Measurements from ENCODE around the gene ZBTB32.

ZBTB32 gene

DNA sequence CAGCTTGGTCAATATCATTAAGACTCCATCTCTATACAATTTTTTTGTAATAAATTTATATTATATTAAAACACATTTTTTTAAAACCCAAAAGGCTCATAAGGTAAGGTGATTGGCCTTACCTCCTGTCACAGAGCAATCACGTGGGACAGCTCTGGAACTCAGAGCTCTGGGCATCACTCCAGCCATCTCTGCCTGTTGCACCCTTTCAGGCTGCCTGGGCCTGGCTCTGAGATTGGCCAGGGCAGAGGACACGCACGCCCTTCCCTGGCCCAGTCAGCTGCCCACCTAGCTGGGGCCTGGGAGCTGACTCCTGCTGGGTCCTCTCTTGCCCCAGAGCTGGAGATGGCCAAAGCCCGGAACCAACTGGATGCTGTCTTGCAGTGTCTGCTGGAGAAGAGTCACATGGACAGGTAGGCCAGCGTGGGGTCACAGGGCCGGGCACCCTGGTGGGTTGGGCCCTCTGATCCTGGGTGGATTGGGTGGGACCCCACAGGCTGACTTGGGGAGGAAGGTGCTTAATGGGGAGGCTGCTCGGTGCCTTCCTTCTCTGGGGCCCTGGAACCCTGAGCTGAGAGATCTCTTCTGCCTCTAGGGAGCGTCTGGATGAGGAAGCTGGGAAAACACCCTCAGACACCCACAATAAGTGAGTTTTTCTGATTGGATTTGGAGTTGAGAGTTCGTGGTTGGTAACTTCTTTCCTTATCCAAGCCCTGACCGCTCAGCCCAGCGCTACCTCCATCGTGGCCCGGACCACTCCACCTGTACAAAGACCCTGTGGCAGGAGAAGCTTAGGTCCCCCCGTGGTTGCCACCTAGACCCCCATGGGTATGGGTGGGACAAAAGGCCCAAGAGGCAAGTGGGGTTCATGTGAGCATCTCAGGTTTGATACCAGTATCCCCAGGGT, 47.7 kb downstream of the ZBTB32 start:
- in situ Hi-C loops (cut with MboI; ENCODE audit: low sequenced_read_pairs), result no loop called here

DNA sequence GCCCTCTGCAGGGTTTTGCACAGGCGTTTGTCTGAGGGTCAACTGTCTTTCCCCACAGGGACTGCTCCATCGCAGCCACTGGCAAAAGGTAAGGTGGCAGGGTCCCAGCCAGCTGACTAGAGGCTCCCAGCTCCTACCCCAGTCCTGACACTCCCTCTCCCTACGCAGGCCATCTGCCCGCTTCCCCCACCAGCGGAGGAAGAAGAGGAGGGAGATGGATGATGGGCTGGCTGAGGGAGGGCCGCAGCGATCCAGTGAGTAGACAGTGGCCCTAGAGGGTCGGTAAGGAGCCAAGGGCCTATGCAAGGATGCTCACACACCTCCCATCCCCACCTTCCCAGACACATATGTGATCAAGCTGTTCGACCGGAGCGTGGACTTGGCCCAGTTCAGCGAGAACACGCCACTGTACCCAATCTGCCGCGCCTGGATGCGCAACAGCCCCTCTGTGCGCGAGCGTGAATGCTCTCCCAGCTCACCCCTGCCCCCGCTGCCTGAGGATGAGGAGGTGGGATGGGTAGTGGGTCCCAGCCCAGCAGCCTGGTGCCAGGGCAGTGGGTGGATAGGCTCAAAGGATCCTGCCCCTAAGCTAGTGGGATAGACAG, 48.5 kb downstream of the ZBTB32 start:
- in situ Hi-C loops (cut with MboI; ENCODE audit: low sequenced_read_pairs), result no loop called here

DNA sequence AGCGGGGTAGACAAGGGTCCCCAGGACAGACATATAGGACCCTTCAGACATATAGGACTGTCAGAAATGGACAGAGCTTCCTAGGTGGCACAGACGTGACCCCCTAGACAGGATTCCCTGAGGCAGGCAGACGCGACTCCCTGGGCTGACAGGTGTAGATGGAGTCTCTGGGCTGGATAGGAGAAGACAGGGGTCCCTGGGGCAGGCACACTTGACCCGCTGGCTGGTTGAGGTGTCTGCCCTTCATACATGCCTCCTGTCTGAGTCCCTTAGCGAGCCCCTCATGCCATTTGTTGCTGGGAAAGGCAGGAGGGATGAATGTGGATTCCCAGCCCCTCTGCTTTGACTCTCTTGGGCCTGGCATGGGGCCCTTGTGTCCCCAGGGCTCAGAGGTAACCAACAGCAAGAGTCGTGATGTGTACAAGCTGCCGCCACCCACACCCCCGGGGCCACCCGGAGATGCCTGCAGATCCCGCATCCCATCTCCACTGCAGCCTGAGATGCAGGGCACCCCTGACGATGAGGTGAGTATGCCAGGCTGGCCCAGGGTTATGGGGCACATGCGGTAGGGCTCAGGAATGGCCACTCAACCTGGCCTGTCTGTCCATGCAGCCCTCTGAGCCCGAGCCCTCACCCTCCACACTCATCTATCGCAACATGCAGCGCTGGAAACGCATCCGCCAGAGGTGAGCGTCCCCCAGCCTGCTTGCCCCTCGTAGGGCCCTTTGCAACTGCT, 49.4 kb downstream of the ZBTB32 start:
- in situ Hi-C loops (cut with MboI; ENCODE audit: low sequenced_read_pairs), result no loop called here

DNA sequence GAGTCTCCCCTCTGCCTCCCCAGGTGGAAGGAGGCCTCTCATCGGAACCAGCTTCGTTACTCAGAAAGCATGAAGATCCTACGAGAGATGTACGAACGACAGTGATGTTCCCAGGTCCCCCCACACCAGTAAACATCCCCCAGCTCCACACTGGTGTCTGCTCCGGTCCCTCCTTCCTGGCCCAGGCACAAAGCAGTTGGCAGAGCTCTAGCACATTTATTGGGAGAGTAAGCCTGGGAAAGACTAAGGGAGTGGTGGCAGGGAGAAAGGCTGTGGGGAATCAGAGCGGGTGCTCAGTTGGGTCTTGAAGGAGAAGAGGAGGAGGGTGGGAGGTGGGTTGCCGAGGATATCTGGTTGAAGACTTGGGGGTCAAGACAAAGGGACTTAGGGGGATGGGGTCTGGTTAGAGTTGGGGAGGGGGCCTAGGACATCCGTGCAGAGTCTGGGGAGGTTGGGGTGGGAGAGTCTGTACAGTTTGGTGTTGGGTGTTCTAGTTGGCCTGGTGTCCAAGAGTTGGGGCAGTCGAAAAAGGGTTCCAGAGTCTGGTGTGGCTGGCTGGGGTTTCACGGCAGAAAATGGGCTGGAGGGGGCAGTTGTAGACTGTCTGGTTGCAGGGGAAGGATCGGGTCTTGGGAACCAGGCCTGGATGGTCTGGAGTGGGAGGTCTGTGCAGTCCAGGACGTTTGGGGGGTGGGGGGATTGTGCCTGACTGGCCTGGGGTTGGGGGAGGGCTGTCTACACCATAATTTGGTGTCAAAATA, 50.2 kb downstream of the ZBTB32 start:
- in situ Hi-C loops (cut with MboI; ENCODE audit: low sequenced_read_pairs), result no loop called here

DNA sequence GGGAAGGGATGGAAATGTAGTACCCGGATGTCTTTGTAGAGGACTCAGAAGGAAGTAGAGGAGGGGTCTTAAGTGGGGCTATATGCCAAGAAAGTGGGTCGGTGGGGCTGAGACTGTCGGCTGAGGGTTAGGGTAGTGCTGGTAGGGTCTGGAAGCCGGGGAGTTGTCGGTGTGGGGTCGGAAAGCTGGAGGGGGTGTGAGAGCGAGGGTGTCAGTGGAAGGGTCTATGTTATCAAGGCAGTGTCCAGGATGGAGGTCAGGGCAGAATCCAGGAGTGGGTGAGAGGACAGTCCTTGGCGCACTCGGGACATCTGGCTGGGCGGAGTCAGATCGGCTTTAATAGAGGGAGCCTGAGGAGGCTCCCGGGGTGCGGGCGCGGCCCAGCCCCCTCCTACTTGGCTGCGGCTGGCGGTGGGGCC, 50.8 kb downstream of the ZBTB32 start:
- in situ Hi-C loops (cut with MboI; ENCODE audit: low sequenced_read_pairs), result no loop called here

DNA sequence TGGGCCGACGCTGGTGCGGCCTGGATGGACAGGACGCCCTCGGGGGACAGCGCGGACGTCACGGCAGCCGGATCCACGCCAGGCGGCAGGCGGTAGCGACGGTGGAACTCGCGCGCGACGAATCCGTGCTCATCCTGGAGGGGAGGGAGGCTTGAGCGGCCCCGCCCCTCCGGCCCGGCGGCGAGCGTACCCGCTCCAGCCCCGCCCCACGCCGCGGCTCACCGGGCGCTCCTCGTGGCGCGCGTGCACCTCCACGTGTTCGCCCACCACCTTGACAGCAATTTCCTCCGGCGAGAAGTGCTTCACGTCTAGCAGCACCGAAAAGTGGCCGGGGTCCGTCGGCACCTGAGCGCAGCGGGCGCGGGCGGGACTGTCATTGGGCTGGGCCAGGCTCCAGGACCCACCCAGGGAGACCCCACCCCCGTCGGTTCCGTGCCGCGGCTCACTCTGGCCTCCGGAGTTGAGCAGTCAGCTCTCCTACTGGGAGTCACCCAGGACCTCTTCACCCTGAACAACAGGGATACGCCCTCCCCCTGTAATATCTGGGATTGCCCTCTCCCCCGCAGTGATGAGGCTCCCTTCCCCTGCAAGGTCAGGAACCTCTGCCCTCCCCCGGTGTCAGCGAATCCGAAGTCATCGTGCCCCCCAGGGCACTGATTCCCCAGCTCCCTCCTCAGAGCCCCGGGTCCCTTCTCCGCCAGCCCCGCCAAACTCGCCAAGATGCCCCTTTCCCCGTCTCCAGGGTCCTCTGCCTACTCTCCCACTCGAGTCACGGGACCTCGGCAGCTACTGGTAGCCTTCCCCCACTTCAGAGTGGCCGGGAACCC, 51.4 kb downstream of the ZBTB32 start:
- in situ Hi-C loops (cut with MboI; ENCODE audit: low sequenced_read_pairs), result no loop called here

DNA sequence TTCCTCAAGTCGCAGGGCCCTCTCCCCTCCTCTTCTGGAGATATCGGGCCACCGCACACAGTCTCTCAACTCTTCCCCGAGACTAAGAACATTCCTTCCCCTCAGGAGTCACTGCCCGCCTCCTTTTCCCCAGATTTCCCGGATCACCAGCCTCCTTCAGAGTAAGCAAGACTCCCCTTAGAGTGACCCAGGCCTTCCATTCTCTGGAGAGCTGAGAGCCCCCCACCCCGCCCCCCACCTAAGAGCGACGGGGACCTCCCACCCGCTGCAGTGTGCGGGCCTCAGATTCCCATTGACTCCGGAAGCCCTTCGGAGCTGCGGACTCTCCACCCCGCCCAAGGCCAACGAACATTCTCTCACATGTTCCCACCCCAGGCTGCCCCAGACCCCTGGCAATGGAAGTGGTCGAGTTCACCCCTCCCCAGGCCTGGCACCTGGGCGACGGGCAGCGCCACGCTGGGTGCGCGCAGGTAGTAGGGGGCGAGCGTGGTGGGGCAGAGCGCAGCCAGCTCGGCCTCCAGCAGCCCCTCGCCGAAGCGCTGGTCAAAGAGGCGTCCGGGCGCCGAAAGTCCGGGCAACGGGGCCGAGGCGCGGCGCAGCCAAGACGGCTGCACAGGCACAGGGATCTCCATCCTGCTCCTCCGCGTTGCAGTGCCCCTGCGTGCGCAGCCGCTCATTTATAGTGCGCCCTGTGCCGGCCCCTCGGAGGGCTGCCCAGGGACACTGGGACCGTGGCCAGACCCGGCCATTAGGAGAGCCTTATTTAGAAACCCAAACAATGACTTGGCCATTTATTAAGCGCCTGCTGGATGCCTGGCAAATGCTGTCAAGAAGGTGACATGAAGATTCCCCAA, 52.2 kb downstream of the ZBTB32 start, which contains the start of gene HSPB6:
Gene HSPB6 (minus strand): TSS at position 653 of the 854 bp plus-strand sequence. CDS start 21 bp downstream, at position 632.
- in situ Hi-C loops (cut with MboI; ENCODE audit: low sequenced_read_pairs), result no loop called here

DNA sequence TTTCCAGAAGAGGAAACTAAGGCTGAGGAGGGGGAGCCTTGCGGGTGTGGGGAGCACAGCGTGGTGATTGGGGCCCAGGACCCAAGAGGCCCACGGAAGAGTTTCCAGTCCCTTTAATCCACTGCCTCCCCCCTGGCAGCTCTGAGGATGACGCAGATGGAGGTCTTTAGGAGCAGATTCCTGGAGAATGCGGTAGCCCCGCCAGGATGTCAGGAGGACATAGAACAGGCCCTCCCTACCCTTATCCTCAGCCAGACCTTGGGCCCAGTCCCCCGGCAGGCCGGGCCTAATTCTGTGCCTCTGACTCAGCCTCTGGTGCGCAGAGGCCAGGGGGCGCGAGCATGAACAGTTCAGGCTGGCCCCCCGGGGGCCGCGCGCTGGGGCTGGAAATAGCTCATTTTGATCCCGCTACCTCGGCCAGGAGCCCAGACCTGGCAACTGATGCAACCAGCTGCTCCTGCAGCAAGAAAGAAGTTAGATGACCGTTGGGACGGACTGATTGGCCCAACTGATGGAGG, 52.9 kb downstream of the ZBTB32 start:
- in situ Hi-C loops (cut with MboI; ENCODE audit: low sequenced_read_pairs), result no loop called here

DNA sequence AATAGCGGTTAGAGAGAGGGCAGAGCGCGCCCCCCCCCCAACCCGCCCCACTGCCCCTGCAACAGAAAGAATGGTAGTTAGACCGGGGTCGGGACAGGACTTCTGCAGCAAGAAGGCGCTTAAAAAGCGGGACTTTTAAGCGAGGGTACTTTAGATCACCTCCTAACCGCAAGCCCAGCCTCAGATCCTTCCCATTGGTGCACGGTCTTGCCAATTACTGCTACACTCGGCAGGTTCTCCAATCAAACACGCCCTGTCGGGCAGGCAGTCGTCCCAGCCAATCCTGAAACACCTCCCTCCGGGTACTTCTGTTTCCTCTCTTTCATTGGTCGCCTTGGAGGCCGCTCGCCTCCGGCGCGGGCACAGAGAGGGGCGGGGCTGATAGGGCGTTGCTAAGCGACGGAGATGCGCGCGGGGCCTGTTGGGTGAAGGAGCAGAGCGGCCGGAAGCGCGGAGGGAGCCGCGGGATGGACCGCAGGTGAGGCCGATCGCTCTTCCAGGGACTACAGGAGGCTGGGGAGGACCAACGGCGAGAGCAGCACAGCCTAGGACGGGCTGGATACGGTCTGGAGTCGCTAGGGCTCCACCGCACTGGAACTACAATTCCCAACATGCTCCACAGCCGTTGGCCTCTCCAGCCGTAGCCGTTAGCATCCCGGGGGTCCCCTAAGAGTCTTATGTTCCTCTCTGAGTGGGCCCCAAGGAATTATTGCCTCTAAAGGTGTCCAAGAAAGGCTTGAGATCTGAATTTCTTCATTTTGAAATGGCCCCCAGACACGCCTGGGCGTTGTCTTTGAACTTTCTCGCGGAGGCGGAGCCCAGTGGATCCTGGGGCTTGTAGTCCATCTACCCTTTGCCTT, 53.6 kb downstream of the ZBTB32 start, which contains the start of gene PROSER3:
Gene PROSER3 (plus strand): TSS at position 428 of the 860 bp plus-strand sequence. CDS start 40 bp downstream, at position 468.
- in situ Hi-C loops (cut with MboI; ENCODE audit: low sequenced_read_pairs), result no loop called here

DNA sequence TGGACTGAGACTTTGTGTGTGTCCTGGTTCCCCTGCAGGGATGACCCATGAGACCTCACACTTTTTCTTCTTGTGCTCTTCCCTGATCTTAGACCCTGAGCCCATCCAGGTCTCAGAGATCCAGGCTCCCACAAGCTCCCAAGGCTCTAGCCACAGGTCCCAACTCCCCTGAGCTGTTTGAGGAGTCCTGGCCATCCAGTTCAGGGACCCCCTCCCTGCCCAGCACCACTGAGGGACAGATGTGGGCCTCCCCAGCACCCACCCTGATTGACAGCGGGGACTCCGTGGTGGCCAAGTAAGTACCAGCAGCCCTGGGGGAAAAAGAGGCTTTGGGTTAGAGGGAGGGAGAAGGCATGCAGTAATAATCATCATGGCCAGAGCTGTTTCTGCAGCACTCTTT, 55.3 kb downstream of the ZBTB32 start:
- in situ Hi-C loops (cut with MboI; ENCODE audit: low sequenced_read_pairs), result no loop called here

DNA sequence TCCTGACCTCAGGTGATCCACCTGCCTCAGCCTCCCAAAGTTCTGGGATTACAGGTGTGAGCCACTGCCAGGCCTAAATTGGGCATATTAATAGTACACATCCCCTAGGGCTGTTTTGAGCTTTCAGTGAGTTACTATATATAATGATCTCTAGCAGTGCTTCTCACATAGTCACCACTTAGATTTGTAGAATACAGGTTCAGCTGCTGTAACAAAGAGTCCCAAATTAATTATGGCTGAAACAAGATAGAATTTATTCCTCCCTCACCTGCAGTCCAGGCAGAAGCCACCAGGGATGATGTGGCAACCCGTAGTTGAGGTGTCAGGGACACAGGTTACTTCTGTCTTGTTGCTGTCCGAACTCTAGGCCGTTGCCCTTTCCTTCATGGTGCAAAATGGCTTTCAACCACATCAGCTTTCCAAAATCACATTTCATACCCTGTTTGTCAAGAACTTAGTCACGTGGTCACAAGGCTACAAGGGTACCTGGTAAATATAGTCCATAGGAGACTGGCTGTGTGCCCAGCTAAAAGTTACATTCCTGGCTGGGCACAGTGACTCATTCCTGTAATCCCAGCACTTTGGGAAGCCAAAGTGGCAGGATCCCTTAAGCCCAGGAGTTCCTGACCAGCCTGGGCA, 56.5 kb downstream of the ZBTB32 start:
- in situ Hi-C loops (cut with MboI; ENCODE audit: low sequenced_read_pairs), result no loop called here

DNA sequence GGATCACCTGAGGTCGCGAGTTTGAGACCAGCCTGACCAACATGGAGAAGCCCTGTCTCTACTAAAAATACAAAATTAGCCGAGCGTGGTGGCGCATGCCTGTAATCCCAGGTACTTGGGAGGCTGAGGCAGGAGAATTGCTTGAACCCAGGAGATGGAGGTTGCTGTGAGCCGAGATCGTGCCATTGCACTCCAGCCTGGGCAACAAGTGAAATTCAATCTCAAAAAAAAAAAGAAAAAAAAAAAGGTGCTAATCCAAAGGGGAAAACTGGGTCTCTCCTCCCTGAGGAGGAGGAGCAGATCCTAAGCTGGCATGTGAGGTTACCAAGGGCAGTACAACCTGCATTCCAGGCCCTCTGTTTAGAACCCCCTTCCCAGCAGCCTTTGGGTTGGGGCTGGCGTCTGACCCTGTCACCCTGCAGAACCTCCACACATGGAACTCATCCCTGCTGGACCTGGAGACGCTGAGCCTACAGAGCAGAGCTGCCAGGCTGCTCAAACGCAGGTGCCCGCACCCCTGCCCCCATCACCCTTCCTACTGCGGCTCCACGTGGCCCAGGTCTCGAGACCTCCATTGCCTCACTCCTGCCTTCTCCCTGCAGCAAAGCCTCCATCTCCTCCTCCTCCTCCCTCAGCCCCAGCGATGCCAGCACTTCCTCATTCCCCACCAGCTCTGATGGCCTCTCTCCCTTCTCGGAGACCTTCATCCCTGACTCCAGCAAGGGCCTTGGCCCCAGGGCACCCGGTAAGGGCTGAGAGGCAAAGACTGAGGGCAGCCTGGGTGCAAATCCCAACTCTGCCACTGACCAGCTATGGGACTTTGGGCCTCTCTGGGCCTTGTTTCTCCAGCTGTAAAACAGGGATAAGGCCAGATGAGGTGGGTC, 60.3 kb downstream of the ZBTB32 start:
- in situ Hi-C loops (cut with MboI; ENCODE audit: low sequenced_read_pairs), result no loop called here
